HepG2 (cell line): ENCODE results near the gene C11orf68. TPM values are rescaled to one million over a fixed set of nuclear protein-coding genes. Genes with fewer than 3 reads are reported as not detected.
A peak's percentile ranks its signal among the peaks of the same experiment; 100 is the strongest.

ENCODE experiments used
- FOXP1 ChIP-seq, 2 experiments: fragments of 450-650 bp in 1 of 2; IDR thresholded peaks; 2 replicates each; pipeline ENCODE4 v1.6.1; 2017 to 2018; ENCODE audit warnings: antibody characterized with exemption in 1 of 2
- HDAC6 ChIP-seq: fragments of 200-600 bp; sonication (generic); IDR thresholded peaks from 2 replicates; pipeline ENCODE4 v1.7.0; 2017; ENCODE audit warnings: mild to moderate bottlenecking, antibody characterized with exemption, low read length, low read depth
- HNRNPUL1 ChIP-seq: fragments of 200-400 bp; formaldehyde crosslinking; IDR thresholded peaks from 2 replicates; pipeline ENCODE4 v1.6.1; 2017; ENCODE audit warnings: low read depth, mild to moderate bottlenecking, low read length, moderate library complexity
- NR3C1 ChIP-seq: sonication (generic); formaldehyde crosslinking; IDR thresholded peaks from 2 replicates; pipeline ENCODE4 v1.4.0; 2020; ENCODE audit warnings: missing genetic modification reagents
- SALL1 ChIP-seq: sonication (generic); formaldehyde crosslinking; IDR thresholded peaks from 2 replicates; pipeline ENCODE4 v1.8.0; 2022; ENCODE audit warnings: mild to moderate bottlenecking, missing genetic modification reagents
- YEATS4 ChIP-seq: sonication (generic); formaldehyde crosslinking; IDR thresholded peaks from 2 replicates; pipeline ENCODE4 v1.4.0; 2020; ENCODE audit warnings: missing genetic modification reagents, borderline replicate concordance
- ZBTB21 ChIP-seq: sonication (generic); formaldehyde crosslinking; IDR thresholded peaks from 2 replicates; pipeline ENCODE4 v1.4.0; 2020; ENCODE audit warnings: missing genetic modification reagents
- ZMYM3 ChIP-seq: sonication (generic); formaldehyde crosslinking; IDR thresholded peaks from 2 replicates; pipeline ENCODE4 v1.5.1; 2020; ENCODE audit warnings: mild to moderate bottlenecking, missing genetic modification reagents
- ZNF160 ChIP-seq: sonication (generic); formaldehyde crosslinking; IDR thresholded peaks from 2 replicates; pipeline ENCODE4 v1.8.0; 2022; ENCODE audit warnings: mild to moderate bottlenecking, inconsistent platforms, missing genetic modification reagents
- ZNF616 ChIP-seq: sonication (generic); formaldehyde crosslinking; IDR thresholded peaks from 2 replicates; pipeline ENCODE4 v1.5.0; 2020; ENCODE audit warnings: low read depth, mild to moderate bottlenecking, missing genetic modification reagents
- ZNF891 ChIP-seq: sonication (generic); formaldehyde crosslinking; IDR thresholded peaks from 2 replicates; pipeline ENCODE4 v1.5.0; 2020; ENCODE audit warnings: mild to moderate bottlenecking, missing genetic modification reagents
- polyA plus RNA-seq, 8 experiments: library from polyadenylated mRNA; depleted of rRNA in 3 of 8; stranded (reverse) in 7 of 8; unstranded in 1 of 8; fragments of >200 nt; fragmentation: Illumina TruSeq in 4 of 8; extraction: Trizol in 4 of 8; gene quantifications; 2 replicates each; pipeline versions ENCODE4 v1.2.1 to v1.2.3, GENCODE V29; 2011 to 2016; ENCODE audit warnings: low read depth in 4 of 8, missing spikeins in 1 of 8, mixed read lengths in 1 of 8; ENCODE audit not compliant: insufficient read depth in 1 of 8
- total RNA-seq, 5 experiments: library from RNA; depleted of rRNA; stranded (reverse); fragments of >200 nt; fragmentation: Illumina TruSeq; extraction: Trizol; gene quantifications; 2 replicates each; pipeline ENCODE4 v1.2.3, GENCODE V29; 2016; ENCODE audit warnings: low read depth in 1 of 5
- TF ChIP-seq, protein P1 (sequence below): sonication (generic); formaldehyde crosslinking; IDR thresholded peaks from 2 replicates; pipeline ENCODE4 v1.5.0; 2020; ENCODE audit warnings: missing genetic modification reagents, mild to moderate bottlenecking, borderline replicate concordance
- TF ChIP-seq, protein P2 (sequence below): sonication (generic); formaldehyde crosslinking; IDR thresholded peaks from 2 replicates; pipeline ENCODE4 v1.8.1; 2022; ENCODE audit warnings: low read depth, mild to moderate bottlenecking, missing genetic modification reagents
- TF ChIP-seq, protein P3 (sequence below): sonication (generic); formaldehyde crosslinking; IDR thresholded peaks from 2 replicates; pipeline ENCODE4 v1.5.1; 2020; ENCODE audit warnings: mild to moderate bottlenecking, missing genetic modification reagents, borderline replicate concordance
- TF ChIP-seq, protein P4 (sequence below): sonication (generic); formaldehyde crosslinking; IDR thresholded peaks from 2 replicates; pipeline ENCODE4 v1.4.0; 2020; ENCODE audit warnings: mild to moderate bottlenecking, missing genetic modification reagents

C11orf68 gene
- total and polyA plus RNA-seq, 2 of the 13 experiments (the other 11 are each of a cell fraction or from before 2014, with no cell fraction given) = 8.4 to 28.3 TPM

DNA sequence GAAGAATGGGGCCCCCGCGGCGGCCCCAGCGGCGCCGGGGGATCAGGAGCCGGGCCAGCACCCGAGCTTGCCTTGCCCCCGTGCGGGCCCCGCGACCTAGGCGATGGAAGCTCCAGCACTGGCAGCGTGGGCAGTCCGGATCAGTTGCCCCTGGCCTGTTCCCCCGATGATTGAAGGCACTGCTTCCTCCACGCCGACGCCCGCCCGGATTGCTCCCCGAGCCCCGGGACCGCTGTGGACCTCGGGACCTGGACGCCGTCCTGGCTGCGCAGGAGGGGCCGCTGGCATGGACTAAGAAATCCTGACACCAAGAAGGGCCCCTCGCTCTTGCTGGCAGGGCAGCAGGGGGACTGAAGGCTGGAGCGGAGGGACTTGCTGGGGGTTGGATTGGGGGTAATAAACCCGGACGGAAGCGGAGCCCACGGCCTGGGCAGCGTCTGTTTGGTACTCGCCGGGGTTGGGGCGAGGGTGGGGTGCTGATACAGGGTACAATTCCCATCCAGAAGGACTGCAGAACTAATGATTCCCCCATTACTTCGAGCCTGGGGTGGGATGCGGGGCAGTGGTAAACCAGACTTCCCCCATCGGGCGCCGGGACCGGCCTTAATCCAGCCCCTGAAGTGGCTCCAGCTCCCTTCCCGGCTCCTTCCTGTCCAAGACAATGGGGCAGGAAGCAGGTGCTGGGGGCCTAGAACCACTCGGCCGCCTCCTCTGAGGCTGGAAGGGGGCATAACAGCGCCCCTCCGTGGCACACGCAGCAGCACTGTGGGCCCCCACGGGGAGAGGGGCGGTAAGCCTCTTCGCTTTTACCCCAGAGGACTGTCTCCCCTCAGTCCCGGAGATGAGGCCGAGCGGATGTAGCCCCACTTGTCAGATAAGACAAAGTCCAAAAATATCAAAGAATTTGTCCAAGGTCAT is 27.4 kb downstream of the C11orf68 start (continued):
- 0 out of 2 replicates have a peak, but pooled peaks have one; percentile 31 for TF ChIP-seq ZNF891 (CRISPR knock-in tag)
- peak; percentile 67; the same call in 1 of the 2 replicates for TF ChIP-seq ZNF616 (CRISPR knock-in tag)
- no peak for TF ChIP-seq FOXP1 (IDR thresholded peaks at IDR 0.05)
- TF ChIP-seq FOXP1 (CRISPR knock-in tag; IDR thresholded peaks at IDR 0.05) = no peak
- no peak for TF ChIP-seq ZMYM3 (CRISPR knock-in tag)
- TF ChIP-seq, protein P1, sequence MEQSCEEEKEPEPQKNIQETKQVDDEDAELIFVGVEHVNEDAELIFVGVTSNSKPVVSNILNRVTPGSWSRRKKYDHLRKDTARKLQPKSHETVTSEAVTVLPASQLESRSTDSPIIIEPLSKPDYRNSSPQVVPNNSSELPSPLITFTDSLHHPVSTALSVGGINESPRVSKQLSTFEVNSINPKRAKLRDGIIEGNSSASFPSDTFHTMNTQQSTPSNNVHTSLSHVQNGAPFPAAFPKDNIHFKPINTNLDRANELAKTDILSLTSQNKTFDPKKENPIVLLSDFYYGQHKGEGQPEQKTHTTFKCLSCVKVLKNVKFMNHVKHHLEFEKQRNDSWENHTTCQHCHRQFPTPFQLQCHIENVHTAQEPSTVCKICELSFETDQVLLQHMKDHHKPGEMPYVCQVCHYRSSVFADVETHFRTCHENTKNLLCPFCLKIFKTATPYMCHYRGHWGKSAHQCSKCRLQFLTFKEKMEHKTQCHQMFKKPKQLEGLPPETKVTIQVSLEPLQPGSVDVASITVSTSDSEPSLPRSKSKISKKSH (CRISPR knock-in tag) = no peak; the same call in 1 of the 2 replicates
- no peak for TF ChIP-seq ZBTB21 (CRISPR knock-in tag)
- no peak for TF ChIP-seq NR3C1
- peak; percentile 70; the same call in 1 of the 2 replicates for TF ChIP-seq YEATS4
- TF ChIP-seq, protein P2, sequence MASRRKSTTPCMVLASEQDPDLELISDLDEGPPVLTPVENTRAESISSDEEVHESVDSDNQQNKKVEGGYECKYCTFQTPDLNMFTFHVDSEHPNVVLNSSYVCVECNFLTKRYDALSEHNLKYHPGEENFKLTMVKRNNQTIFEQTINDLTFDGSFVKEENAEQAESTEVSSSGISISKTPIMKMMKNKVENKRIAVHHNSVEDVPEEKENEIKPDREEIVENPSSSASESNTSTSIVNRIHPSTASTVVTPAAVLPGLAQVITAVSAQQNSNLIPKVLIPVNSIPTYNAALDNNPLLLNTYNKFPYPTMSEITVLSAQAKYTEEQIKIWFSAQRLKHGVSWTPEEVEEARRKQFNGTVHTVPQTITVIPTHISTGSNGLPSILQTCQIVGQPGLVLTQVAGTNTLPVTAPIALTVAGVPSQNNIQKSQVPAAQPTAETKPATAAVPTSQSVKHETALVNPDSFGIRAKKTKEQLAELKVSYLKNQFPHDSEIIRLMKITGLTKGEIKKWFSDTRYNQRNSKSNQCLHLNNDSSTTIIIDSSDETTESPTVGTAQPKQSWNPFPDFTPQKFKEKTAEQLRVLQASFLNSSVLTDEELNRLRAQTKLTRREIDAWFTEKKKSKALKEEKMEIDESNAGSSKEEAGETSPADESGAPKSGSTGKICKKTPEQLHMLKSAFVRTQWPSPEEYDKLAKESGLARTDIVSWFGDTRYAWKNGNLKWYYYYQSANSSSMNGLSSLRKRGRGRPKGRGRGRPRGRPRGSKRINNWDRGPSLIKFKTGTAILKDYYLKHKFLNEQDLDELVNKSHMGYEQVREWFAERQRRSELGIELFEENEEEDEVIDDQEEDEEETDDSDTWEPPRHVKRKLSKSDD (CRISPR knock-in tag) = no peak; the same call in 1 of the 2 replicates
- no peak for TF ChIP-seq HNRNPUL1
- TF ChIP-seq ZNF160 (CRISPR knock-in tag) = no peak
- TF ChIP-seq, protein P3, sequence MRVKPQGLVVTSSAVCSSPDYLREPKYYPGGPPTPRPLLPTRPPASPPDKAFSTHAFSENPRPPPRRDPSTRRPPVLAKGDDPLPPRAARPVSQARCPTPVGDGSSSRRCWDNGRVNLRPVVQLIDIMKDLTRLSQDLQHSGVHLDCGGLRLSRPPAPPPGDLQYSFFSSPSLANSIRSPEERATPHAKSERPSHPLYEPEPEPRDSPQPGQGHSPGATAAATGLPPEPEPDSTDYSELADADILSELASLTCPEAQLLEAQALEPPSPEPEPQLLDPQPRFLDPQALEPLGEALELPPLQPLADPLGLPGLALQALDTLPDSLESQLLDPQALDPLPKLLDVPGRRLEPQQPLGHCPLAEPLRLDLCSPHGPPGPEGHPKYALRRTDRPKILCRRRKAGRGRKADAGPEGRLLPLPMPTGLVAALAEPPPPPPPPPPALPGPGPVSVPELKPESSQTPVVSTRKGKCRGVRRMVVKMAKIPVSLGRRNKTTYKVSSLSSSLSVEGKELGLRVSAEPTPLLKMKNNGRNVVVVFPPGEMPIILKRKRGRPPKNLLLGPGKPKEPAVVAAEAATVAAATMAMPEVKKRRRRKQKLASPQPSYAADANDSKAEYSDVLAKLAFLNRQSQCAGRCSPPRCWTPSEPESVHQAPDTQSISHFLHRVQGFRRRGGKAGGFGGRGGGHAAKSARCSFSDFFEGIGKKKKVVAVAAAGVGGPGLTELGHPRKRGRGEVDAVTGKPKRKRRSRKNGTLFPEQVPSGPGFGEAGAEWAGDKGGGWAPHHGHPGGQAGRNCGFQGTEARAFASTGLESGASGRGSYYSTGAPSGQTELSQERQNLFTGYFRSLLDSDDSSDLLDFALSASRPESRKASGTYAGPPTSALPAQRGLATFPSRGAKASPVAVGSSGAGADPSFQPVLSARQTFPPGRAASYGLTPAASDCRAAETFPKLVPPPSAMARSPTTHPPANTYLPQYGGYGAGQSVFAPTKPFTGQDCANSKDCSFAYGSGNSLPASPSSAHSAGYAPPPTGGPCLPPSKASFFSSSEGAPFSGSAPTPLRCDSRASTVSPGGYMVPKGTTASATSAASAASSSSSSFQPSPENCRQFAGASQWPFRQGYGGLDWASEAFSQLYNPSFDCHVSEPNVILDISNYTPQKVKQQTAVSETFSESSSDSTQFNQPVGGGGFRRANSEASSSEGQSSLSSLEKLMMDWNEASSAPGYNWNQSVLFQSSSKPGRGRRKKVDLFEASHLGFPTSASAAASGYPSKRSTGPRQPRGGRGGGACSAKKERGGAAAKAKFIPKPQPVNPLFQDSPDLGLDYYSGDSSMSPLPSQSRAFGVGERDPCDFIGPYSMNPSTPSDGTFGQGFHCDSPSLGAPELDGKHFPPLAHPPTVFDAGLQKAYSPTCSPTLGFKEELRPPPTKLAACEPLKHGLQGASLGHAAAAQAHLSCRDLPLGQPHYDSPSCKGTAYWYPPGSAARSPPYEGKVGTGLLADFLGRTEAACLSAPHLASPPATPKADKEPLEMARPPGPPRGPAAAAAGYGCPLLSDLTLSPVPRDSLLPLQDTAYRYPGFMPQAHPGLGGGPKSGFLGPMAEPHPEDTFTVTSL (CRISPR knock-in tag) = no peak
- TF ChIP-seq SALL1 = peak; percentile 92
- TF ChIP-seq HDAC6 = no peak
- TF ChIP-seq, protein P4, sequence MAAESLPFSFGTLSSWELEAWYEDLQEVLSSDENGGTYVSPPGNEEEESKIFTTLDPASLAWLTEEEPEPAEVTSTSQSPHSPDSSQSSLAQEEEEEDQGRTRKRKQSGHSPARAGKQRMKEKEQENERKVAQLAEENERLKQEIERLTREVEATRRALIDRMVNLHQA = no peak
